LNCaP clone FGC (cell line): Measurements from ENCODE around the gene ABHD16B.

ENCODE experiments used
- DNase-seq: peaks from one replicate; pipeline ENCODE4 v3.0.0-alpha.2; 2011; ENCODE audit warnings: low read depth
- H3K4me3 ChIP-seq: 2 replicates; pipeline ENCODE4 v1.5.1; 2011; ENCODE audit warnings: mild to moderate bottlenecking, low read depth, low read length, control low read depth
- TF ChIP-seq, protein P1 (sequence below): IDR thresholded peaks from 2 replicates; pipeline ENCODE4 v1.5.1; 2012; ENCODE audit warnings: mild to moderate bottlenecking; ENCODE audit not compliant: control insufficient read depth, insufficient read depth; ENCODE audit errors: extremely low read depth

Gene ABHD16B

DNA sequence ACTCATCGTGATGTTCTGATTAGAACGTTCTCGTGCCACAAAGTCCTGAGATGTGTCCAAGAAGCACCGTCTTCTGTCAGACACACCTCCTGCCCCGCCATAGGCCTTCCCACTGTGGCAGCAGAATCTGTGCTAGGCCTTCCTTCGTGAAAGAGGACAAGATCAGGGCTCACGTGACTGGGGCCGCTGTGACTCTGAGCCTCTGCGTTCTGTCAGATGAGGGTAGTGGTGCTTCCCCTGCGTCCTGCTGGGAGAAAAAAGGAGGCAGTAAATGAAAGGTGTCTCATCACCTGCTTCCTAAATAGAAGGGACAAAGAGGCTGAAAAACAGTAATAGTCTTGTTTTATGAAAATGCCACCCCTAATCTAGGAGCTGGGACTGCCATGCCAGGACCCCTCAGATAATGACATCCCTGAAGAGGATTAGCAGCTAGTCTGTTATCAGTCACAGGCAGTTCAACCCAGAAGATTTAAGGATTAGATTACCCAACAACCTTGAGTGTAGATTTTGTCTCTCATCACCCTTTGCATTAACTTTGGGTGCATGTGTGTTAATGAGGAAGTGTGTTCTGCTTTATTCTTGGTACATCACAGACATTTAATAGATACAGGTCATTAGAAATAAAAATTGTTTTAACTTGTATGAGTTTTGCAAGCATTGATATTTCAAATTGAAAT lies 37.7 kb downstream of the ABHD16B start:
- no peak overlapping the region for H3K4me3 ChIP-seq
- TF ChIP-seq, protein P1, sequence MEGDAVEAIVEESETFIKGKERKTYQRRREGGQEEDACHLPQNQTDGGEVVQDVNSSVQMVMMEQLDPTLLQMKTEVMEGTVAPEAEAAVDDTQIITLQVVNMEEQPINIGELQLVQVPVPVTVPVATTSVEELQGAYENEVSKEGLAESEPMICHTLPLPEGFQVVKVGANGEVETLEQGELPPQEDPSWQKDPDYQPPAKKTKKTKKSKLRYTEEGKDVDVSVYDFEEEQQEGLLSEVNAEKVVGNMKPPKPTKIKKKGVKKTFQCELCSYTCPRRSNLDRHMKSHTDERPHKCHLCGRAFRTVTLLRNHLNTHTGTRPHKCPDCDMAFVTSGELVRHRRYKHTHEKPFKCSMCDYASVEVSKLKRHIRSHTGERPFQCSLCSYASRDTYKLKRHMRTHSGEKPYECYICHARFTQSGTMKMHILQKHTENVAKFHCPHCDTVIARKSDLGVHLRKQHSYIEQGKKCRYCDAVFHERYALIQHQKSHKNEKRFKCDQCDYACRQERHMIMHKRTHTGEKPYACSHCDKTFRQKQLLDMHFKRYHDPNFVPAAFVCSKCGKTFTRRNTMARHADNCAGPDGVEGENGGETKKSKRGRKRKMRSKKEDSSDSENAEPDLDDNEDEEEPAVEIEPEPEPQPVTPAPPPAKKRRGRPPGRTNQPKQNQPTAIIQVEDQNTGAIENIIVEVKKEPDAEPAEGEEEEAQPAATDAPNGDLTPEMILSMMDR, result no peak
- DNase-seq, result no peak

DNA sequence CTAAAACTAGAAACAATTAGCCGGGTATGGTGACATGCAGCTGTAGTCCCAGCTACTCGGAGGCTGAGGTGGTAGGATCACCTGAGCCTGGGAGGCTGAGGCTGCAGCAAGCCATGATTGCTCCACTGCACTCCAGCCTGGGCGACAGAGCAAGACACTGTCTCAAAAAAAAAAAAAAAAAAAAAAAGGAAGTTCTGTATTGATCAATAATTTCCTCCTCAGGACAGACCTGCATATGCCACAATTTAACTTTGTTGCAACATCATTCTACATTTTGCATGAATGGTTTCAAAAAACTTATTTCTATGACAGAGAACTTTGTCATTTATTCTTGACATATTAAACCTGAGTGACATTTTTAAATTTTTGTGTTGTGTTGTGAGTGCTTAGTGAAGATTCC lies 39.1 kb downstream of the ABHD16B start:
- no peak overlapping the region for H3K4me3 ChIP-seq
- TF ChIP-seq, protein P1, result no peak

DNA sequence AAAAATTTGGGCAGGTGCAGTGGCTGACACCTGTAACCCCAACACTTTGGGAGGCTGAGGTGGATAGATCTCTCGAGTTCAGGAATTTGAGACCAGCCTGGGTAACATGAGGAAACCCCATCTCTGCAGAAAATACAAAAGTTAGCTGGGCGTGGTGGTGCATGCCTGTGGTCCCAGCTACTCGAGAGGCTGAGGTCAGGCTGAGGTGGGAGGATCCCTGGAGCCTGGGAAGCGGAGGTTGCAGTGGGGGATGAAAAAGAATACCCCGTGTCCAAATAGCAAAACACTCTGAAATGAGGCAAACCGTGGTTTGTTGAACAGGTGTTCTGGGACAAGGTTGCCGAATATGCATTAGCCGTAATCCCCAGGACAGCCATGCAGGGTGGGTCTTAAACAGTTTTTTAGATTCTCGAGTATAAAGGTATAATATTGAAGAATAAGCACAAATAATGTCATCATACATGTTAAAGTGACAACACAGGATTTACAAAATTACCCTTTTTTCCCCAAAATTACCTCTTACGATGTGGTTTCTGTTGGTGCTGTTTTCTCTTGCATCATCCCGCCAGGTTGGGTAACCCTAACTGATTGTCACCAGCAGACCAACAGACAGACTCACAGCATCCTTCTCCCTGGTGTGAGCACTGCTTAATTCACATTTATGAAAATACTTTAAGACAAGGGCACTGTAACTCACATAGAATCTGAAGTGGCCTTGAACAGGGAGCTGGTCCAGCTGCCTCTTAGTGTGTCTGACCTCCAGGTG lies 42.7 kb downstream of the ABHD16B start:
- TF ChIP-seq, protein P1, result no peak
- no peak for DNase-seq
- H3K4me3 ChIP-seq, result no peak overlapping the region

More for the DNA sequence above, 39.1 kb downstream of the ABHD16B start:
- DNase-seq, result no peak

DNA sequence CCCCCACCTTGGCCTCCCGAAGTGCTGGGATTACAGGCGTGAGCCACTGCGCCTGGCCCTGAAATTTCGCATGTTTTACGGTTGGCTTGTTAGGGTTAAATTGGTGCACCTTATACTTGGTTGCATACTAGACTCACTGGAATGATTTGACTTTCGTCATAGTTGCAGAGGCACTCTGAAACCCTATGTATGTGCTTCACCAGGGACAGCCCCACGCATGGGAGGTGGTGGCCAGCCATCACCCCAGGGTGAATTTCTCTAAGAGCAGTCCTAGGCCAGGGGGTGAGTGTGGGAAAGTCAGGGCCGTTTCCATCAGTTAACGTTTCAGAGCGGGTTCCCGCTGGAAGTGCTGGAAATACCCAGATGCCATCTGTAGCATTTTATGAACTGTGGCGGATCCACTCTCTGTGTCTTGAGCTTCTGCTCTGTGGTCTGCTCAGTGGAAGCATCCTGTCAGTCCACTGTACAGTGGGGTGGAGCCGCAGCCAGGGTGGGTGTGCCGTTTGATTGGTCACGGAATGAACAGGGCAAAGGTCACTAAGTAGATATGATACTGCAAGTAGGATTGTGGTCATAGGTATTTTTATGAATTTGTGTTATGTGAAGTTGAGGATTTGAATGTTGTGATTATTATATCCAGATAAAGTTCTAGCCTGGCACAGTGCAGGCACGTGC lies 46.8 kb downstream of the ABHD16B start:
- H3K4me3 ChIP-seq, result no peak overlapping the region
- no peak for DNase-seq
- TF ChIP-seq, protein P1, result no peak

DNA sequence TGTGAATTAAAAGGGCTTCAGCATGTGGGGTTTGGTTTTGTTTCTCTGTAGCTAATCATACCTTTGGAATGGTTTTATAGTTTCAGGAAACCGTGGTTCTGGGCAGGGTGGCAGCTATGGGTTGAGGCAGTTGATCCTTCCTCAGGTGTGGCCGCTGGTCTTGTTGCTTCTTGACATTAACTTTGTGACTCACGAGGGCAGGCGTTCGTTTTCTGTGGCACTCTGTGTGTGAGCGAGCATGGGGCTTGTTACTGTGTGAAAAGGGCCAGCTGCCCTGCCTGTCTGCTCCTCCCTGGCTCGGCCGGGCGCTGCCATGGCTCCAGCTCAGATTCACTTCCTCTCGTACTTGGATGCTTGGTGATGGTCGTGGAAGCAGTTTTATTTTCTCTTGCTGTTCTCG lies 49.9 kb downstream of the ABHD16B start:
- H3K4me3 ChIP-seq, result no peak overlapping the region
- DNase-seq, result peak; percentile 22
- TF ChIP-seq, protein P1, result no peak
